HG03066 (cell line): ENCODE measurements around the gene ANKMY1.
"Not testable (repeated sequence)": the region's sequence is repeated elsewhere in the genome, so short reads cannot be mapped to it uniquely, and the experiment has no call there.

Source experiments
- ATAC-seq: cut with Tn5 transposase; IDR thresholded peaks from one replicate; pipeline ENCODE4 v1.9.1; 2021; ENCODE audit warnings: low read depth; ENCODE audit not compliant: unreplicated experiment

The ANKMY1 gene

DNA sequence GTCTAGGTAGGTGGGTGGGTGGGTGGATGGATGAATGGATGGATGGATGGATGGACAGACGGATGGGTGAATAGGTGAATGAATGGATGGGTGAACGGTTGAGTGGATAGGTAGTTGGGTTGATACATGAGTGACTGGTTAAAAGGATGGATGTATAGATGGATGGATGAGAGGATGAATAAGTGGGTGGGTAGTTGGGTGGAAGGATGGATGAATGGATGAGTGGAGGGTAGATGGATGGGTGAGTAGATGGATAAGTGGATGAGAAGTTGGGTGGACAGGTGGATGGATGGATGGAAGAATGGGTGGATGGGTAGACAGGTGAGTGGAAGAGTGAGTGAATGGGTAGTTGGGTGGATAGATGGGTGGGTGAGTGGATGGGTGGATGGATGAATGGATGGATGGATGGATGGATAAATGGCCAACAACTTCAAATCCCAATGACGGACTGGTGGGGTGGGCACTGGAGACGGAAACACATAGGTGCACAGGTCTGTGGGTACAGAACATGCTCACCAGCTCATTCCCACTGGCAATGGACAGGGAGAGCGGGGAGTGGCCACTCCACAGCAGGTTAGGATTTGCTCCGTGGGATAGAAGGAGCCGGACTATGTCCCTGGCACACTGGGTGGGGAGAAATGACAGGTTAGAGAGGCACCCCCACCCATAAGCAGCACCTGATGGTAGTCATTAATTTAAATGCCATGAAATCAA, 48.8 kb downstream of the ANKMY1 start:
- no peak for ATAC-seq

DNA sequence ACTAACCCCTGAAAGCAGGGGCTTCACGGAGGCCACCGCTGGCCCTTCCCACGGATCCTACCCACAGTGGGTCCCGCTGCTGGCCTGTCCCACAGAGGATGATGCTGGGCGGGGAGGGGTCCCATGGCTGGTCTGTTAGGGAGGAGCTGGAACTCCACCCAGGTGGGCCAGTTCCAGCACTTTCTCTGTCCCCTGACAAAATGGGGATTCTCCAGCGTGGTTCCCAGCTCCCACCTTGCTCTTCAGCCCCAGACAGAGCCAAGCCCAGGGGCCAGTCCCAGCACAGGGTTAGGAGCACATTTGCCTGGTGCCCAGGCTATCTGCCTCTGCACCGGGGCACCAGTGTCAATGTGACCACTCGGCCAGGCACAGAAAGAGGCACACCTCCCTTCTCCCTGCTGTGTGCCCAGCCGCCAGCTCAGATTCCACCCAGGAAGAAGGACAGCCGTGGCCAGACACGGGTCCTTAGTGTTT, 50.0 kb downstream of the ANKMY1 start:
- no peak for ATAC-seq

DNA sequence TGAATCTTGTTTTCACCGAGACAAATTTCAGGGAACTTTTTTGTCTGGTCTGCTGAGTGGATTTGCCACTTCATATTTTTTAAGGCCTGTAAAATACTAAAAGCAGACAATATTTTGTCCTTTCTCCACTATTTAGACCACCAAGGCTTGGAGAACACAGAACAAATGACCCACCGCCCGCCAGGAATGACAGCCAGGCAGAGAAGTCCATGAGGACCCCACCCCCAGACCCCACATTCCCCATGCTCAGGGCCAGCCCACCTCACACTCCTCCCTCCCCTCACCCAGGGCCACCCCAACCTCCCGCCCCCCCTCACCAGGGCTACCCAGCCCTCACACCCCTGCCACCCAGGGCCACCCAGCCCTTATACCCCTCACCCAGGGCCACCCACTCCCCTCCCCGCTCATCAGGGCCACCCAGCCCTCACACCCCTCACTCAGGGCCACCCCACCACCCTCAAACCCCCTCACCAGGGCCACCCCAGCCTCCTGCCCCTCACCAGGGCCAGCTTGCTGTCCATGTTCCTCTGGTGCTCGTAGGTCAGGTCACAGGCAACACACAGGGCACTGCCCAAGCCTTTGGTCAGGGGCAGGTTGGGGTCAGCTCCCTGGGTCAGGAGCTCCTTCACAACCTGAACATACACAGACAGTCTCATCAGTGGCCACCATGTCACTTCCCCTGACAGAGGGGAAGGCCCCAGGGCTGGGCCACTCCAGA, 50.6 kb downstream of the ANKMY1 start:
- no peak for ATAC-seq

DNA sequence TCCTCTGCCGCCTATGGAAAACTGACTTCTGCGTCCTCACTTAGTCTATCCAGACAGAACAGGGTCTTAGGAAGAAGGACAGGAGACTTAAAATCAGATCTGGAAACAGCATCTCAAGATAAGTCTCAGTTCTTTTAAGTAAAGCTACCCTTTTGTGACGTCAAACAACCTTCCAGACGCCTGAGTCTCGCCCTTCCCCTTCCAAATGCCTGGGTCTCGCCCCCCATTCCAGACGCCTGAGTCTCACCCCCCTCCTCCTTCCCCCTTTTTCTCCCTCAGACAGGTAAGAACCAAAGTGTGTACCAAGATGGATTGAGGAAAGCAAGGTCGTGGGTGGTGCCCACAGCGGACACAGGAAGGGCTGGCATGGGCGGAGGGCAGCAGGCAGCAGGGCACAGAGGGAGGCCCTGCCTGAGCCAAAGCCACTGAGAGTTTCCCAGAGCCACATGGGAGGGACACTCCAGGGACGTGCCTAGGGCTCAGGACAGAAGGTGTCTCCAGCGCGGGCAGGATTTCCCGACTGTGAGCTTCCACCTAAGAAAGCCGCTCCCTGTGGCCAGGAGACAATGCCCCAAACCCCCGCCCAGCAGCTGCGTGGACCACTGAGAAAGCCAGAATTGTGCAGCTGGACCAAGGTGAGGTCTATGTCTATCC, 51.3 kb downstream of the ANKMY1 start:
- ATAC-seq = no peak

DNA sequence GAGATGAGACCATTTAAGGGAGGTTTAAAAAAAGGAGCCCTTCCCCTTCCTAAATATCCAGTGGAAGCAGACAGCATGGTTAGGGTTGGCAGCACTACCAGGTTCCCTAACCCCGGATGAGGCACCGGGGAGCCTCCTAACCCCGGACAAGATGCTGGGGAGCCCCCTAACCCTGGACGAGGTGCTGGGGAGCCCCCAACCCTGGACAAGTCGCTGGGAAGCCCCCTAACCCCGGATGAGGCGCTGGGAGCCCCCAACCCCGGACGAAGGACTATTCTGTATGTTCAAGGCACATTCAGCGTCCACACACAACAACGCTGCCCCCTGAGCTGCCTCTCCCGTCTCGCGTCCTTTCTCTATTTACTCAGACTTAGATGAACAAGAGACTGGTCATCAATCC, 51.9 kb downstream of the ANKMY1 start:
- no peak for ATAC-seq

DNA sequence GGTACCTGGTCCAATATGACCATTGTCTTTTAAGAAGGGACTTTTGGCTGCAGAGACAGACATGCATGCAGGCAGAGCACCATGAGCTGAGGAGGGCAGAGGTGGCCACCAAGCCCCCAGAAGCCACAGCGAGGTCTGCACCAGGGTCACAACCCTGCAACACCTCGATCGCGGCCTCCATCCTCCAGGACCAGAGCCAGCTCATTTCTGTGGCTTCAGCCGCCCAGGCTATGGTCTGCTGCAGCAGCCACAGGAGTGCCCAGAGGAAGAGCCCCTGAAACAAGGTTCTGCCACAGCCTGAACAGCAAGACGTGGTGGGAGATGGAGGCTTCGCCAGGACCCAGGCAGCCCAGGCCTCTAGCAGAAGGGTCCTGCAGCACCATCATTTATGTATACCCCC, 53.9 kb downstream of the ANKMY1 start:
- ATAC-seq = no peak

DNA sequence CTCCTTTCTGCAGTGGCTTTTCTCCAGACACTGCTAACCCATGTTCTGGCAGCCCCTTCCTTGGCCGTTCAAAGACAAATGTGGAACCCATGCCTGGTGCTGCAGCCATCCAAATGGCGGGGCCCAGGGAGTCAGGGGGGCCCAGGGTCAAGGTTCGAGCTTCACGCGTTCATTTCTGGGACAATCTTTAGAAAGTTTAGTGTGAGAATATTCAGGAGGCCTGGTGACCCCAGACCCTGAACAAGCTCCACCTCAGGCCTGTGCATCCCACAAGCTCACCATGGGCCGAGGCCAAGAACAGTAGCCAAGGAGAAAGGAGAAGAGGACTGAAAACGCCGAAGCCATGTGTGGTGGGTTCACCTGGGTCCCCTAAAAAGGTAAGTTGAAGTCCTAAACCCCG, 54.4 kb downstream of the ANKMY1 start:
- ATAC-seq = no peak

DNA sequence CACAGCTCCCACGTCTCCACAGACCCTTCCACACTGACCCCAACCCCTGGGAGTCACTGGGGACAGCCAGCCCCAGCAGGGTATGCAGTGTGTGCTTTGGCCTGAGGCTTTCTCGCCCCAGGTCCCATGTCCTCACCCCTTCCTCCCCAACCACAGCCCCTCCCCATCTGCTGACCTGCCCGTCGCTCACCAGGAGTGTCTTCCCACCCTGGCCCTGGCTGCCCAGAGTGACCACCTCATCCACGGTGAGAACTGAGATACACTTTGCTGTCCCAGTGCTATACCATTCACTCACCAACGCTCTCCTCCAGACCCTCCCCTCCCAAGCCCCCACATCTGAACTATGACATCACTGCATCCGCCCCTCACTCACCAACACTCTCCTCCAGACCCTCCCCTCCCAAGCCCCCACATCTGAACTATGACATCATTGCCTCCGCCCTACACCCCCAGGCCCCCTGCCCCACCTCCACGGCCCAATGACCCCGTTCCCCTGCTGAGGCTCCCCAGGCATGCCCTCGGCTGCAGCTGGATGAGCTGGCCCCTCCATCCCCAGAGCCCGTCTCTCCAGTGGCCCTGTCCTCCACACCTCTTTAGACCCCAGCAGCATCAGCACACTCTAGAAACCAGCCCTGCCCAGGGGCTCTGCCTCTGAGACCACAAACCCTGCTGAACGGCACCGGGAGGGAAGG, 55.2 kb downstream of the ANKMY1 start:
- ATAC-seq = no peak

DNA sequence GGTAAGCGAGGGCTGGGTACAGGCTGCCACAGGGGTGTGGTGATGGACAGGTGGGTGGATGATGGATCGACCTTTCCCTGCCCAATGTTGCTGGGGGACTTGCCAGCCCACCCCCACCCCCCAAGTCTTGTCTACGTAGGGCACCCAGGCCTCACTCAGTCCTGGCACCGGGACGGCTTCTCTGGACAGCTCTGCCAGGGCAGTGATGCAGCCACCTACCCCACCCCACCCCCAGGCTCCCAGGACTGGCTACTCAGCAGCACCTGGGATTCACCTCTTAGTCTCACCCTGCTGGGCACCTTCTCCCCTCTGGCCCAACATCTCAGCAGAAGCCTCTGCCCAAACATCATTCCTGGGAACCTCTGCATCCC, 55.7 kb downstream of the ANKMY1 start:
- ATAC-seq = no peak

DNA sequence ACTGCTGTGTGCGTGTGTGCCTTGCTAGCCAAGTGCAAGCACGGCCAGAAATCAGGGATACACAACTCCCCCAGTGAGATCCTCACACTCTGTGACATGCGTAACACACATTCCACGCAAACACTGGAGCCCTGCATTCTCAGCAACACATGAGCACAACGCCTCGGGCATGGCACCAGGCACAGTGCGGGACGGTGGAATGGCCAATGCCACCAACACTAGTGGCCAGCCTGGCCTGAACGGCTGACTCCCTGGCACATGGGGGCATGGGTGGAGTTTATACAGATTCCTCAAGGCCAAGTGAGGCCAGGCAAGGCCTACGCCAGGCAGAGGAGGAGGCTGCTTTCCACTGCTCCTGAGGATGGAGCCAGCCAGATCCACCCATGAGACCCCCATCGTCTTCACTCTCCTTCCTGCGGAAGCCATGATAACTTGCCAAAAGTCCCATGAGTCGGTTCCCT, 56.2 kb downstream of the ANKMY1 start:
- ATAC-seq = no peak

DNA sequence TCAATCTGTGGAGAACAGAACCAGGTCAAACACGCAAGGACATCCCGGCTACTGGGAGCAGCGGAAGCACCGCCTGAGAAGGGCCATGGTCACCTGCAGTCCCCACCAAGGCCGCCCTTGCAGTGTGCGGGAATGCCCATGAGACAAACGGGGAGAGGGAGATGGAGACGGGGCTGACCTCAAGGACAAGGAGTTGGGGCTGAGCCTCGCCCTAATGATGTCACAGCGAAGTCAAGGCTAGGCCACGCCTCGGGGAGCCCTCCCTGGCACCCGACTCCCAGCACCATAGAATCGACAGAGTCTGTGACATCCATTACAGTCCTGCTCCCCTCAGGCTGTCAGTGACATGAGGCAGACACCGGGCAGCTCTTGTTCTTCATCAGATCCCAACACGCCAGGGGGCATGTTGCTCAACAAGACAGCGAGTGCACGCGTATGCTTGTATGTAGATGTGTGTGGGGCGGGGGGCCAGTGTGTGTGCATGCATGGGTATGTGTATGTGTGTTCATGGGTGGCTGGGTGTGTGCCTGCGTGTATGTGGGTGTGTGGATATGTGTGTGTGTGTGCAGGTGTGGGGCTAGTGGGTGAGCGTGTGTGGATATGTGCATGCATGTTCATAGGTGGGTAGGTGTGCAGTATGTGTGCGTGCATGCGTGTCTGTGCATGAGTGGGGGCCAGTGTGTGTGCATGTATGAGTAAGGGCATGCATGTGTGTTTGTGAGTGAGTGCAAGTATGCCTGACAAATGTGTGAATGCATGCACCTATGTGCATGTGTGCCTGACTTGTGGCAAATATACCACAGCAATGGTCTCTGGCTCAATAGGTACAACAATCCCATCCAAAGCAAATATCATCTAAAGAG, 57.0 kb downstream of the ANKMY1 start:
- no peak for ATAC-seq

DNA sequence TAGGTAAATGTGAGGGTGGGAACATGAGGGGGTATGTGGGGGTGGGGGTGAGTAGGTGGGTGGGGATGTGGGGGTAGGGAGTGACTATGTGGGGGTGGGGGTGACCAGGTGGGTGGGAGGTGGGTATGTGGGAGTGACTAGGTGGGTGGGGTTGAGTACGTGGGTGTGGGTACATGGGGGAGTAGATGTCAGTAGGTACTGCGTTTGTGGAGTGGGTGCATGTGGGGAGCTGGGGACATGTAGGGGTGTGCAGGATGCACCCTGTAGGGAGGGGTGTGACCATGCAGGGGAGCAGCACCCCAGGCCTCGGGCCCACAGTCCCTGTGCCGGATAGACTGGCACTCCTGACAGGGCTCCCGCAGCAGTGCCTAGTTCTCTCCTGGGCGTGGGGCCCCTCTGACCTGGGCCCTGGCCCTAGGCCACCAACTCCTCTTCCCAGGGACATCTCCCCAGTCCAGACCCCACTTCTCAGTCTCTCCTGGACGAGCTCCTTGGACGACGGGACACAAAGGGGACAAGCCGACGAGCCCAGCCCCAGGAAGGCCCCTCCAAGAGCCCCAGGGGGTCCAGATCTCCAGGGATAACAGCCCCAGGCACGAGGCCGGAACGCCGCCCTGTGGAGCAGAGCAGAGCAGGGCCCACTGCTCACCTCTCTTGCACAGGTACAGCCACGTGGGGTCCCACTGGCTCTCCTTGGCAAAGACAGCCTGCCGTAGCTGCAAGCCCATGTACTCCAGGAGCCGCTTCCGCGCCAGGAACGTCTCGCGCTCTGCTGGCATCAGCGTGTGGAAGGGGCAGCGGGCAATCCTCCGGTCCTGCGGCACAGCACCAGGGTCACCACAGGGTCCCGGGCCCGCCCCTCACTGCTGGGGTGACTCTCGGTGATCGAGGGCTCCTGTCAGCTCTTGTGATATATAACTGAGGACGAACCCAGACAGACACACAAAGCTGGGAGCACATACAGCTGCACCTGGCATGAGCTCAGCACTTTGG, 58.2 kb downstream of the ANKMY1 start:
- ATAC-seq = no peak

DNA sequence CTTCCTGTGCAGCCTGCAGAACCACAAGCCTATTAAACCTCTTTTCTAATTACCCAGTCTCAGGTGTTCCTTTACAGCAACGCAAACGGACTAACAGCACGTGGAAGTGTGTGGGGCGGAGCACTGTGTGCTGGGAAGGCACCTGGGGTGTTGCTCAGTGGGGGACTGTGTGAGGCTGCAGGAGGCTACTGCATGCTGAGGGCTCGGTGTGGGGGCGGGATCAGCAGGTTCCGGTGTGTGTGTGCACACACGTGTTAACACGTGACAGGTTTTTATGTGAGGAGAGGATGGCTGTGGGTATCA, 58.9 kb downstream of the ANKMY1 start:
- ATAC-seq = no peak

DNA sequence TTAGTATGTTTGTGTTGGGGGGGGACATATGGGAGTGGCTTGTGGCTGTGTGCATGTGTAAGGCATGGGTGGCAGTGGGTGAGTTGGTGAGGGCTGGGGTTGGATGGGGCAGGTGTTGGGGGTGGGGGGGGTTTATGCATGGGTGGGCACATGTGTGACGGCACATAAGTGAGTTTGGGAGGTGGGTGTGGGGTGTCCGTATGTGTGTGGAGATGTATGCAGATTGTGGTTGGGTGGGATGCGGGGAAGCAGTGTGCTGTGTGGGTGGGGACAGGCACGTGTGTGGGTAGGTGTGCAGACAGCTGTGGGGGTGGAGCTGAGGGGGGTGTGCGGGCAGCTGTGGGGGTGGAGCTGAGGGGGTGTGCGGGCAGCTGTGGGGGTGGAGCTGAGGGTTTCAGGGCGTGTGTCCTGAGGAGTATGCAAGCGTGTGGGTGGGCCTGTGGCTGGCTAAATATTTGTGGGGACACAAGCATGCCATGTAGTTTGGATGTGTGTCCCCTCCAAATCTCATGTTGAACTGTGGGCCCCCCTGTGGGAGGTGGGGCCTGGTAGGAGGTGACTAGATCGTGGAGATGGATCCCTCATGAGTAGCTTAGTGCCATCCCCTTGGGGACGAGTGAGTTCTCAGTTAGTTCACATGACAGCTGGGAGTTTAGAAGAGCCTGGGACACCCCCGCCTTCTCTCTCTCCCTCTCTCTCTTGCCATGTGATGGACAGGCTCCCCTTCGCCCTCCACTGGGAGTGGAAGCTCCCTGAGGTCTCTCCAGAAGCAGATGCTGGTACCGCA, 59.4 kb downstream of the ANKMY1 start:
- ATAC-seq = no peak

DNA sequence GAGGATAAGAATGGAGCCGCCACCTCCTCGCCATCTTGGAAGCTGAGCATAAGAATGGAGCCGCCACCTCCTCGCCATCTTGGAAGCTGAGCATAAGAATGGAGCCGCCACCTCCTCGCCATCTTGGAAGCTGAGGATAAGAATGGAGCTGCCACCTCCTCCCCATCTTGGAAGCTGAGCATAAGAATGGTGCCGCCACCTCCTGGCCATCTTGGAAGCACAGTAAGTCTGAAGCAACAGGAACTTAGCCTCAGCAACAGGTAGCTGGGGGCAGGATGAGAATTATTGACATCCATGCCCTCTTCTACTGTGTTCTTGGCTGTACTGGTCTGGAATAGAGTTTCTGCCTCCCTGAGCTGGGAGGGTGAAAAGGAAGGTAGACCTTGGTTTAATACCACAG, 60.7 kb downstream of the ANKMY1 start:
- not testable (repeated sequence) for ATAC-seq

DNA sequence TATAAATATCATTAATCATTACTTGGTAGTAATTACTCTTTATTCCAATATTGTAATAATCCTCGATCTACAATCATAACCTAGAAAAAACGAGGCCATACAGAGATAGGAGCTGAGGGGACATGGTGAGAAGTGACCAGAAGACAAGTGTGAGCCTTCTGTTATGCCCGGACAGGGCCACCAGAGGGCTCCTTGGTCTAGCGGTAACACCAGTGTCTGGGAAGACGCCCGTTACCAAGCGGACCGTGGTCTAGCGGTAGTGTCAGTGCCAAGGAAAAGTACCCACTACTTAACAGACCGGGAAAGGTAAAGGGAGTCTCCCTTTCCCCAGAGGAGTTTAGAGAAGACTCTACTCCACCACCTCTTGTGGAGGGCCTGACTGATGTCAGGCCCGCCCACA, 62.8 kb downstream of the ANKMY1 start:
- ATAC-seq = not testable (repeated sequence)

DNA sequence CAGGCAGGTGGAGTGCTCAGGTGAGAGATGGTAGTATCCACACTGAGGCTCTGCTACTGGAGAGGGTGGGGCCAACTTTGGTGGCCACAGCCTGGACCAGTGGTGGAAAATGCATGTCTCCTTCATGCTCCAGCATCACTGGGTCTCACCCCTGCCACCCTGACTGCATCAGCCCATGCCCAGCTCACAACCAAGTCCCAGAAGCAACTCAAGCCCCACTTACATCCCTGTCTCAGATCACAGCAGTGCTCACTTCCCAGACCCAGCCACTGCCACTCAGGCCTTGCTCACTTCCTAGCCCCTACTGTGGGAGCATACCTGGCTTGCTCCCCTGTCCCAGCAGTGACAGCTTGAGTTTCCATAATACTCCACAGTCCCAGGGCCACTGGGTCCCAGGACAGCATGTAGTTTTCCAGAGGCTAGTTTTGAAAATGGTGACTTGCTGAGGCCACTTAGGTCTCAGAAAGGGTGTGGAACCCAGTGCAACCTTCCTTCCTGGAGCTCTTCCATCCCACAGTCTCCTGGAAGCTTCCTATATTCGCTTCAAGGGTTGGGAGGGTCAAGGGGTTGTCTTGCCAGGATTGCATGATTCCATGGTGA, 63.5 kb downstream of the ANKMY1 start:
- ATAC-seq = no peak

DNA sequence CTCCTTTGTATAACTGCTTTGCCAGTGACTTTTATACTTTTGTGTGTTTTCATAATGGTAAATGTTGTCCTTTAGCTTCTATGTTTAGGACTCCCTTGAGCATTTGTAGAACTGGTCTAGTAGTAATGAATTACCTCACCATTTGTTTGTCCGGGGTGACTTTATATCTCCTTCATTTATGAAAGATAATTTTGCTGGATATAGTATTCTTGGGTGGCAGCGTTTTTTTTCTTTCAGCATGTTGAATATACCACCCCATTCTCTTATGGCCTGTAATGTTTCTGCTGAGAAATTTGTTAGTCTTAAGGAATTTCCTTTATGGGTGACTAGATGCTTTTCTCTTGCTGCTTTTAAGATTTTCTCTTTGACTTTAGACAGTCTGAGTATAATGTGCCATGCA, 66.3 kb downstream of the ANKMY1 start:
- ATAC-seq = no peak
